ENCODE measurements around the gene ATP2C2.

The ATP2C2 gene

GRCh38 chr16:84410361-84411138, 42.2 kb downstream of the ATP2C2 start:
- ChIA-PET CTCF (interaction anchor here (0.6 kb wide), 1 partner anchor 637 kb away, joined by 3 read pairs; no protein-coding TSS in a partner anchor), POLR2A (no interaction called here)
- no peak overlapping the region for H3K27ac ChIP-seq (ENCODE audit: extremely low read depth, low read depth, low read length)
- TF ChIP-seq ZBTB44 (tag by site-specific recombination; IDR thresholded peaks at IDR 0.05) (no peak), ZNF768 (tag by site-specific recombination; IDR thresholded peaks at IDR 0.05) (0 out of 2 replicates have a peak, but pooled peaks have one; percentile 47)
- no peaks in the 10 kb centered on the region for H3K4me1 ChIP-seq (ENCODE audit: control insufficient read depth, insufficient read depth, low read length)
- no peak overlapping the region for H3K4me3 ChIP-seq (ENCODE audit: low read depth, low read length)
- H3K36me3 ChIP-seq (ENCODE audit: control insufficient read depth in 2 of 2, insufficient read depth in 1 of 2, low read length in 2 of 2) = no peaks in the 10 kb centered on the region
- H3K9me3 ChIP-seq (ENCODE audit: control insufficient read depth, insufficient read depth, low read depth, low read length) = no peaks in the 10 kb centered on the region

DNA sequence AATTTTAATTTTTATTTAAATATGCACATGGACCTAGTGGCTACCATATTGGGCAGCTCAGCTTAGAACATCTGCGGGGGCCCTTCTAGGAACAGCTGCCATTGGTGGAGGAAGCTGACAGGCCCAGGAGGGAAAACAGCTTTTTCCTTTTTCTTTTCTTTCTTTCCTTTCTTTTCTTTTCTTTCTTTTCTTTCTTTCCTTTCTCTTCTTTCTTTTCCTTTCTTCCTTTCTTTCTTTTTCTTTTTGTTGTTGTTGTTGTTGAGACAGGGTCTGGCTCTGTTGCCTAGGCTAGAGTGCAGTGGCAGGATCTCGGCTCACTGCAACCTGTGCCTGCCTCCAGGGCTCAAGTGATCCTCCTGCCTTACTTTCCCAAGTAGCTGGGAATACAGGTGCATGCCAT, 43.4 kb downstream of the ATP2C2 start:
- ChIA-PET CTCF (no interaction called here), POLR2A (no interaction called here)
- Histone ChIP-seq H3K27ac (ENCODE audit: extremely low read depth, low read depth, low read length) (no peak overlapping the region), H3K9me3 (ENCODE audit: control insufficient read depth, insufficient read depth, low read depth, low read length) (no peaks in the 10 kb centered on the region), H3K4me3 (ENCODE audit: low read depth, low read length) (no peak overlapping the region), H3K4me1 (ENCODE audit: control insufficient read depth, insufficient read depth, low read length) (no peaks in the 10 kb centered on the region), H3K36me3 (ENCODE audit: control insufficient read depth in 2 of 2, insufficient read depth in 1 of 2, low read length in 2 of 2) (no peaks in the 10 kb centered on the region)
- 0 out of 2 replicates have a peak, but pooled peaks have one; percentile 34 for TF ChIP-seq ZNF366 (tag by site-specific recombination; conservative IDR thresholded peaks at IDR 0.05)
- TF ChIP-seq PRDM1 (tag by site-specific recombination; IDR thresholded peaks at IDR 0.05) = peak; percentile 96
- TF ChIP-seq, protein P1, sequence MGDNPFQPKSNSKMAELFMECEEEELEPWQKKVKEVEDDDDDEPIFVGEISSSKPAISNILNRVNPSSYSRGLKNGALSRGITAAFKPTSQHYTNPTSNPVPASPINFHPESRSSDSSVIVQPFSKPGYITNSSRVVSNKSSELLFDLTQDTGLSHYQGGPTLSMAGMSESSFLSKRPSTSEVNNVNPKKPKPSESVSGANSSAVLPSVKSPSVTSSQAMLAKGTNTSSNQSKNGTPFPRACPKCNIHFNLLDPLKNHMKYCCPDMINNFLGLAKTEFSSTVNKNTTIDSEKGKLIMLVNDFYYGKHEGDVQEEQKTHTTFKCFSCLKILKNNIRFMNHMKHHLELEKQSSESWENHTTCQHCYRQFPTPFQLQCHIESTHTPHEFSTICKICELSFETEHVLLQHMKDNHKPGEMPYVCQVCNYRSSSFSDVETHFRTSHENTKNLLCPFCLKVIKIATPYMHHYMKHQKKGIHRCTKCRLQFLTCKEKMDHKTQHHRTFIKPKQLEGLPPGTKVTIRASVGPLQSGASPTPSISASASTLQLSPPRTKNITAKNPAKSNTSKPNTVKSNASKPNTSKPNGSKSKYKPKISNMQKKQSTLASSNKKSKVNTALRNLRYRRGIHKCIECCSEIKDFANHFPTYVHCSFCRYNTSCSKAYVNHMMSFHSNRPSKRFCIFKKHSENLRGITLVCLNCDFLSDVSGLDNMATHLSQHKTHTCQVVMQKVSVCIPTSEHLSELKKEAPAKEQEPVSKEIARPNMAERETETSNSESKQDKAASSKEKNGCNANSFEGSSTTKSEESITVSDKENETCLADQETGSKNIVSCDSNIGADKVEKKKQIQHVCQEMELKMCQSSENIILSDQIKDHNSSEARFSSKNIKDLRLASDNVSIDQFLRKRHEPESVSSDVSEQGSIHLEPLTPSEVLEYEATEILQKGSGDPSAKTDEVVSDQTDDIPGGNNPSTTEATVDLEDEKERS (tag by site-specific recombination; IDR thresholded peaks at IDR 0.05) = no peak

- H3K4me1 ChIP-seq (ENCODE audit: control insufficient read depth, insufficient read depth, low read length) = no peaks in the 10 kb centered on the region
- ChIA-PET POLR2A (no interaction called here), CTCF (interaction anchor here (0.6 to 0.8 kb wide), 2 partner anchors 72 to 267 kb away, joined by 3 to 8 read pairs; partner anchors contain the start of genes DNAAF1 and HSDL1)
- H3K4me3 ChIP-seq (ENCODE audit: low read depth, low read length) = no peak overlapping the region
- H3K36me3 ChIP-seq (ENCODE audit: control insufficient read depth in 2 of 2, insufficient read depth in 1 of 2, low read length in 2 of 2) = no peaks in the 10 kb centered on the region
- no peaks in the 10 kb centered on the region for H3K9me3 ChIP-seq (ENCODE audit: control insufficient read depth, insufficient read depth, low read depth, low read length)
- H3K27ac ChIP-seq (ENCODE audit: extremely low read depth, low read depth, low read length) = no peak overlapping the region
- TF ChIP-seq ZNF560 (tag by site-specific recombination; IDR thresholded peaks at IDR 0.05; ENCODE audit: borderline replicate concordance) = no peak
- 0 out of 2 replicates have a peak, but pooled peaks have one; percentile 16 for TF ChIP-seq ZNF776 (tag by site-specific recombination; IDR thresholded peaks at IDR 0.05; ENCODE audit: borderline replicate concordance)
- TF ChIP-seq, protein P2, sequence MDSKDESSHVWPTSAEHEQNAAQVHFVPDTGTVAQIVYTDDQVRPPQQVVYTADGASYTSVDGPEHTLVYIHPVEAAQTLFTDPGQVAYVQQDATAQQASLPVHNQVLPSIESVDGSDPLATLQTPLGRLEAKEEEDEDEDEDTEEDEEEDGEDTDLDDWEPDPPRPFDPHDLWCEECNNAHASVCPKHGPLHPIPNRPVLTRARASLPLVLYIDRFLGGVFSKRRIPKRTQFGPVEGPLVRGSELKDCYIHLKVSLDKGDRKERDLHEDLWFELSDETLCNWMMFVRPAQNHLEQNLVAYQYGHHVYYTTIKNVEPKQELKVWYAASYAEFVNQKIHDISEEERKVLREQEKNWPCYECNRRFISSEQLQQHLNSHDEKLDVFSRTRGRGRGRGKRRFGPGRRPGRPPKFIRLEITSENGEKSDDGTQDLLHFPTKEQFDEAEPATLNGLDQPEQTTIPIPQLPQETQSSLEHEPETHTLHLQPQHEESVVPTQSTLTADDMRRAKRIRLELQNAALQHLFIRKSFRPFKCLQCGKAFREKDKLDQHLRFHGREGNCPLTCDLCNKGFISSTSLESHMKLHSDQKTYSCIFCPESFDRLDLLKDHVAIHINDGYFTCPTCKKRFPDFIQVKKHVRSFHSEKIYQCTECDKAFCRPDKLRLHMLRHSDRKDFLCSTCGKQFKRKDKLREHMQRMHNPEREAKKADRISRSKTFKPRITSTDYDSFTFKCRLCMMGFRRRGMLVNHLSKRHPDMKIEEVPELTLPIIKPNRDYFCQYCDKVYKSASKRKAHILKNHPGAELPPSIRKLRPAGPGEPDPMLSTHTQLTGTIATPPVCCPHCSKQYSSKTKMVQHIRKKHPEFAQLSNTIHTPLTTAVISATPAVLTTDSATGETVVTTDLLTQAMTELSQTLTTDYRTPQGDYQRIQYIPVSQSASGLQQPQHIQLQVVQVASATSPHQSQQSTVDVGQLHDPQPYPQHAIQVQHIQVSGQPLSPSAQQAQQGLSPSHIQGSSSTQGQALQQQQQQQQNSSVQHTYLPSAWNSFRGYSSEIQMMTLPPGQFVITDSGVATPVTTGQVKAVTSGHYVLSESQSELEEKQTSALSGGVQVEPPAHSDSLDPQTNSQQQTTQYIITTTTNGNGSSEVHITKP (tag by site-specific recombination; IDR thresholded peaks at IDR 0.05) = no peak
- TF ChIP-seq GLI2 (tag by site-specific recombination; IDR thresholded peaks at IDR 0.05; ENCODE audit: borderline replicate concordance, low read depth) = no peak
- TF ChIP-seq, protein P3, sequence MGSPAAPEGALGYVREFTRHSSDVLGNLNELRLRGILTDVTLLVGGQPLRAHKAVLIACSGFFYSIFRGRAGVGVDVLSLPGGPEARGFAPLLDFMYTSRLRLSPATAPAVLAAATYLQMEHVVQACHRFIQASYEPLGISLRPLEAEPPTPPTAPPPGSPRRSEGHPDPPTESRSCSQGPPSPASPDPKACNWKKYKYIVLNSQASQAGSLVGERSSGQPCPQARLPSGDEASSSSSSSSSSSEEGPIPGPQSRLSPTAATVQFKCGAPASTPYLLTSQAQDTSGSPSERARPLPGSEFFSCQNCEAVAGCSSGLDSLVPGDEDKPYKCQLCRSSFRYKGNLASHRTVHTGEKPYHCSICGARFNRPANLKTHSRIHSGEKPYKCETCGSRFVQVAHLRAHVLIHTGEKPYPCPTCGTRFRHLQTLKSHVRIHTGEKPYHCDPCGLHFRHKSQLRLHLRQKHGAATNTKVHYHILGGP (tag by site-specific recombination; IDR thresholded peaks at IDR 0.05) = 0 out of 2 replicates have a peak, but pooled peaks have one; percentile 38
- TF ChIP-seq ZNF239 (tag by site-specific recombination; IDR thresholded peaks at IDR 0.05) = 0 out of 2 replicates have a peak, but pooled peaks have one; percentile 24
- TF ChIP-seq, protein P4, sequence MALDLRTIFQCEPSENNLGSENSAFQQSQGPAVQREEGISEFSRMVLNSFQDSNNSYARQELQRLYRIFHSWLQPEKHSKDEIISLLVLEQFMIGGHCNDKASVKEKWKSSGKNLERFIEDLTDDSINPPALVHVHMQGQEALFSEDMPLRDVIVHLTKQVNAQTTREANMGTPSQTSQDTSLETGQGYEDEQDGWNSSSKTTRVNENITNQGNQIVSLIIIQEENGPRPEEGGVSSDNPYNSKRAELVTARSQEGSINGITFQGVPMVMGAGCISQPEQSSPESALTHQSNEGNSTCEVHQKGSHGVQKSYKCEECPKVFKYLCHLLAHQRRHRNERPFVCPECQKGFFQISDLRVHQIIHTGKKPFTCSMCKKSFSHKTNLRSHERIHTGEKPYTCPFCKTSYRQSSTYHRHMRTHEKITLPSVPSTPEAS (tag by site-specific recombination; IDR thresholded peaks at IDR 0.05) = peak; percentile 98
- TF ChIP-seq, protein P5, sequence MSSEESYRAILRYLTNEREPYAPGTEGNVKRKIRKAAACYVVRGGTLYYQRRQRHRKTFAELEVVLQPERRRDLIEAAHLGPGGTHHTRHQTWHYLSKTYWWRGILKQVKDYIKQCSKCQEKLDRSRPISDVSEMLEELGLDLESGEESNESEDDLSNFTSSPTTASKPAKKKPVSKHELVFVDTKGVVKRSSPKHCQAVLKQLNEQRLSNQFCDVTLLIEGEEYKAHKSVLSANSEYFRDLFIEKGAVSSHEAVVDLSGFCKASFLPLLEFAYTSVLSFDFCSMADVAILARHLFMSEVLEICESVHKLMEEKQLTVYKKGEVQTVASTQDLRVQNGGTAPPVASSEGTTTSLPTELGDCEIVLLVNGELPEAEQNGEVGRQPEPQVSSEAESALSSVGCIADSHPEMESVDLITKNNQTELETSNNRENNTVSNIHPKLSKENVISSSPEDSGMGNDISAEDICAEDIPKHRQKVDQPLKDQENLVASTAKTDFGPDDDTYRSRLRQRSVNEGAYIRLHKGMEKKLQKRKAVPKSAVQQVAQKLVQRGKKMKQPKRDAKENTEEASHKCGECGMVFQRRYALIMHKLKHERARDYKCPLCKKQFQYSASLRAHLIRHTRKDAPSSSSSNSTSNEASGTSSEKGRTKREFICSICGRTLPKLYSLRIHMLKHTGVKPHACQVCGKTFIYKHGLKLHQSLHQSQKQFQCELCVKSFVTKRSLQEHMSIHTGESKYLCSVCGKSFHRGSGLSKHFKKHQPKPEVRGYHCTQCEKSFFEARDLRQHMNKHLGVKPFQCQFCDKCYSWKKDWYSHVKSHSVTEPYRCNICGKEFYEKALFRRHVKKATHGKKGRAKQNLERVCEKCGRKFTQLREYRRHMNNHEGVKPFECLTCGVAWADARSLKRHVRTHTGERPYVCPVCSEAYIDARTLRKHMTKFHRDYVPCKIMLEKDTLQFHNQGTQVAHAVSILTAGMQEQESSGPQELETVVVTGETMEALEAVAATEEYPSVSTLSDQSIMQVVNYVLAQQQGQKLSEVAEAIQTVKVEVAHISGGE (tag by site-specific recombination; conservative IDR thresholded peaks at IDR 0.05; ENCODE audit: low read depth) = no peak
These were observed 43.9 kb downstream of the ATP2C2 start for GRCh38 chr16:84412262-84412661.

Measured in HEK293 (cell line).